ENCODE data around the gene BLOC1S4.

BLOC1S4 gene

GRCh38 chr4:6692806-6693205 is 23.2 kb upstream of the BLOC1S4 start:
- DNase-seq, result no peak

DNA sequence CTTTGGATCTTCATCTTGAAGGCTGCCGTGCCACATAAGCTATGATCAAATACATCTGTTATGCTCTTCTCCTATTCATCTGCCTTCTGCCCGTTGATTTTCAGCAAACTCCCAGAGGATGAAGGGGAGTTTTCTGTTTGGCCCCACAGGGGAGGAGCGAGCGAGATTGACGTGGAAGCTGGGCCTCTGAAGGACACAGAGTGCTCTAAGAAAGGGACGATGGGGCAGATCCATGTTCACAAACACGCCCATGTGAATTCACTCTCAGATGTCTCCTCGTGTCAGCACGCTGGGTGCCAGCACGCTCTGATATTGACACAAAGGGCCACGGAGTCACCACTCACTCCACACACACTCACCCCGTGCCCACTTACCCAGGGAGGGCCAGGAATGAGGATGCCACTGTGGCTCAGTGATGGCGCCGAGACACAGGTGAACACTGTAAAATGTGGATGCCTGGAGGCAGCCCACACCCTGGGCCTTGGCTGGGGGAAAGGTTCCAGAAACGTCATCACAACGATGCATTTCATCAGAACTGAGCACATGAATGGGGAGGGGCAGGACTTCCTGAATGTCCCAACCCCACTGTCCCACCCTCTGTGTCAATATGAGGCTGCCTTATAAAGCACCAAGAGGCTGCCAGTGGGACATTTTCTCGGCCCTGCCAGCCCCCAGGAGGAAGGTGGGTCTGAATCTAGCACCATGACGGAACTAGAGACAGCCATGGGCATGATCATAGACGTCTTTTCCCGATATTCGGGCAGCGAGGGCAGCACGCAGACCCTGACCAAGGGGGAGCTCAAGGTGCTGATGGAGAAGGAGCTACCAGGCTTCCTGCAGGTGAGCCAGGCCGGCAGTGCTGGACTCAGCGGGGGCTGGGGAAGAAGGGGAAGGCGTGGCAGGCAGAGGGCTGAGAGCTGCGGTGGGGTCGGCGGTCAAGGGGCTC is 22.5 kb upstream of the BLOC1S4 start, which contains the start of gene S100P:
TSS of gene S100P (plus strand) at position 648 of the 946 bp plus-strand sequence. CDS start at position 703, 55 bp downstream.
- DNase-seq, result no peak

GRCh38 chr4:6694177-6694901 is 21.6 kb upstream of the BLOC1S4 start:
- no peak for DNase-seq

GRCh38 chr4:6695660-6696610 is 20.0 kb upstream of the BLOC1S4 start:
- DNase-seq, result no peak

- DNase-seq, result no peak
Measured at GRCh38 chr4:6696611-6697010, 19.4 kb upstream of the BLOC1S4 start.

DNA sequence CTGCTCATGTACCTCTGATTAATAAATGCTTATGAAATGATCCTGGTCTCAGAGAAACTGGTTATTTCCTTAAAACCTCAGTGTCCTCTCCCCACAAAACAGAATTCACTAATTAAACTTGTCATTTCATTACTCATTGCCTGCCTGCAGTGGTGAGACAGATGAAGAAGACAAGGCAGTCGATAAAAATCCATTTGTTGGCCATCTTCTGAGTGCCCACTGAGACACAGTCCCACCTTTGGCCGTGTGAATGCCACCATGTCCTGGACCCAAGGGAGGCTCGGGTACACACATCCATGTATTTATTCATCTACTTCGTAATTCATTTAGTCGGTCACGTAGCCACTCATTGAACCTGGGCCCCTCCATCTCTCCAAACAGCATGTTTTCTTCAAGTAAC is 18.8 kb upstream of the BLOC1S4 start:
- DNase-seq, result no peak

DNA sequence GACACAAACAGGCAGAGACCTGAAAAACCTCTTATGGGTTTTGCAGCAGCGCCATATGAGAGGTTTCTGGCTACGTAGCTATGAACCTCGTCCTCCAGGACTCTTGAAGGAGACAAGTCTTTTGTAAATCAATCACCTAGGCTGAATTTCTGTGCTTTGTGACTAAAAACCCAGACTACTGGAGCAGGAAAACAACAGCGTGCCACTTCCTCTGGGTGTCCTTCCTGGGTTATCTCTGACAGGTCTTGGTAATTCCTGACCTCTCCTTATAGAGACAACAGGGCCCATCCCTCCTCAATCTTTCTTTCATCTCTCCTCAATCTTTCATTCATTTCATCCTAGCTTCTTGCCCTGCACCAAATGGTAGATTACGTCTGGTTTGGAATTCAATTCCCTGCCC is 16.6 kb upstream of the BLOC1S4 start:
- no peak for DNase-seq

- no peak for DNase-seq
Measured at GRCh38 chr4:6699903-6700302, 16.1 kb upstream of the BLOC1S4 start.

DNA sequence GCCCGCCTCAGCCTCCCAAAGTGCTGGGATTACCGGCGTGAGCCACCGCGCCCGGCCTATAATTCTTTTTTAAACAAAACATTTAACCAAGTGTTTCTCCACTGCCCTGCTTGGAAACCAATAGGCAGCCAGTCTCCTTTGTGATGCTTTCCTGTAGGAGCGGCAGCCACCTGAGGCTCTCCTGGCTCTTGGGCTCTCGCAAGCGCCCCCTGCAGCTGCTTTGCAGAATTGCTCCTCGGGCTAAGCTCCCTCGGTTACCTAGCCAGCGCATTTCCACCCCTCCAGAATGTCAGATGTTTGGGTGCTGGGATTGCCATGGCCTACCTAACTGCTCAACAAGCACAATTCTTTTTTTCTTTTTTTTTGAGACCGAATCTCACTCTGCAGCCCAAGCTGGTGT is 14.6 kb upstream of the BLOC1S4 start:
- peak; percentile 38 for DNase-seq

- no peak for DNase-seq
Measured at GRCh38 chr4:6702761-6703160, 13.2 kb upstream of the BLOC1S4 start.

DNA sequence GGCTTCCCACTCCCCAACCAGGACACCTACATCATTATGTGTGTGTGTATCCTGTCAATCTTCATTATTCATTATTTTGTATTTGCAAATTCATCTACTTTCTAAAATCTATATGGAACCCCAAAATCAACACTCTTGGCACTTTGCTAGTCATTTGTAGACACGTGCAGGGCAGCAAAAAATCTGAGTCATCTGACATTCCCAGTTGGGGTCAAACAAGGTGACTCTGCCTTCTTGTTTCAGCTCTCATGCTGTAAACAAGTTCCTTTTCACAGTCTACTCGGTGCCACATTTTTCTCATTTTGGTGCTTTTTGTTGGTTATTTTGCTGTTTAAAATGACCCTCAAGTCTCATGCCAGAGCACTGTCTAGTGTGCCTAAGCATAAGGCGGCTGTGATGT is 12.2 kb upstream of the BLOC1S4 start:
- no peak for DNase-seq

DNA sequence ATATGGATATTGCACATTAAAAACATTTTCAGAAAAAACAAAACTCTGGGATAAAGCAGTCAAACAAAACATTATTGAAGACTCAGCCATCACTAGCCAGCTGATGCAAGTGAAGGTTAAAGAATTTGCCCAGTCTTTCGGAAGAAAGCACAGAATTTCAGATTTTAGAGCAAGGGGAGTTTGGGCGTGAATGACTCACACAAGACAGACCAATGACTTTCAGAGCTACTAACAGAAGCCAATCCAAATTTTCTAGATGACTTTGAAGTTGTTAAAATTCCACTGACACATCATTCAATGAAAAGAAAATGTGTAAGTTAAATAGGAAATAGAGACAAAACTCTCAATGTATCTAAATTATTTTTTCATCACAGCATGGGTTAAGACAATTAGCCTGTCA is 10.3 kb upstream of the BLOC1S4 start:
- DNase-seq, result no peak

GRCh38 chr4:6706173-6706572 is 9.8 kb upstream of the BLOC1S4 start:
- DNase-seq, result no peak

GRCh38 chr4:6709230-6710114 is 6.5 kb upstream of the BLOC1S4 start, which contains the start of gene MRFAP1L1:
Gene MRFAP1L1 (minus strand): TSS chr4:6709865. CDS start chr4:6709629, 236 bp downstream.
- DNase-seq, result peak; percentile 96

DNA sequence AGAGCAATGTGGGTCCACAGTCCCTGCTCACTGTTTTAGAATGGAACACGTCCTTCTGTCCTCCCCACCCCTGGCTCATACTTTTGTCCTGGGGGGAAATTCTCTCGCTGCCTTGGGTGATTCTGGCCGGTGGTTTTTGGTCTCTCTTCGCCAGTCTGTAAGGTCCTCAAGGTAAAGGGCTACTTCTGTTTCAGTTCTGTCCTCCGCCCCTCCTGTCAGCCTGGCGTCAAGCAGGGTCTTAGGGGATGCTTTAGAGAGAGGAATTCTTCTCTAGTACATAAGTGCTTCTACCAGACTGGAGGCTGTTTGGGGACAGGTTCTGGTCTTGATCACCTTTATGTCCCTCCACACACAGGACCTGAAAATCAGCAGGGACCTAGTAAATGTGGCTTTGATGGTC is 5.7 kb upstream of the BLOC1S4 start:
- no peak for DNase-seq

GRCh38 chr4:6710996-6711395 is 5.0 kb upstream of the BLOC1S4 start:
- DNase-seq, result no peak

DNA sequence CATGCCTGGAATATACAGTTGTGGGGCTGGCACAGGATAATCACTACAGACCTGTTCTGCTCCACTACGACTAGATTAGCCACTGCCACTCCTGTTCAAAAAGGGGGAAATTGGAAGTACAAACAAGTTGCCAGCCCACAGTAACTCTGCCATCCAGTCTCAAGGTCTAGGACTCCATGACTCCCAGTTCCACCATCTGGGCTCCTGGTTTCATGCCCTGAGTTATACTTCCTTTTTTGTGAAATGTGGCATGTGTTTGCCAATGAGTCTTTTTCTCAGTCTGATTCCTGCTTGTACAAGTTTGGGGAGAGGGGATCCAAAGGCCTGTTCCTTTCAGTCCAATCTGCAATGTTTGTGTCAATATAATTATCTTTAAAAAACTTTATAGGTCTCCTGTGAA is 1.0 kb upstream of the BLOC1S4 start:
- no peak for DNase-seq

DNA sequence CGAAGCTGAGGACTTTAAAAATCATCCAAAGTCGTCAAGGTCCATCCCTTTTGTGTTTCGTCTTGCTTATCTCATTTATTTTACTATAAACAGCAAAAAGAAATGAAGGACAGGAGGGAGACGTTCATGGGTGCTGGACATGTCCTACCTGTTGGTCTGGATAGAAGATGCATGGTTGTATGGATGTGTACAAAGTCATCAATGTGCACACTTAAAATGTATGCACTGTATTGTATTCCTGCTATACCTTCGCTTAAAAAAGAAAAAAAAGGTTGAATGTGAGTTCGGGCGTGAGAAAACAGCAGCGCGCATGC is 313 bp upstream of the BLOC1S4 start:
- DNase-seq, result no peak

DNA sequence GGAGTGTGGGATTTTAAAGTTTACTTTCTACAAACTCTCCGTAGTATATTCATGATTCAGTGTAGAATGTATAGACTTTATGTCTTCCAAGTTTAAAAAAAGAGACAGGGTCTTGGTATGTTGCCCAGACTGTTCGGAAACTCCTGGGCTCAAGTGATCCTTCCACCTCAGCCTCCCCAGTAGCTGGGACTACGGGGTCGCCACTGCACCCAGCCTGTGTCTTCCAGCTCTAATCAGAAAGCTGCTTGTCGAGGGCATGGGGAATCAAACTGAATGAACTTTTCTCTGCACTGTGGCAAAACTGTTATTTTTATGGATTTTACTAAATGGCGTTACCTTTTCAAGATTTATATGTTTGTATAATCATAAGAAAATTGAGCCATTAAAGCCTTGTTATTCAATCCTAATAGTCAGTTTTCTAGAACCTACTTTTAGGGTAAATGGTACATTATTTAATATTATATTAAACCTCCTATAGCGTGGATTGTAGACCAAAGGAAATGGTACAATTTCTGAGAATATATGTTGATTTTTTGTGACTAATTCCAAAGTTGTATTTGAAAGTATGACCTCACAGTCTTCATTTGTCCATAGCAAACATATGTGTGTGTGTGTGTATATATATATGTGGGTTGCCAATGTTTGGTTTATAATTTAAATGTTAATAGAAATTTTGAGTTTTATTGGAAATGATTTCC is 1.1 kb downstream of the BLOC1S4 start:
- peak; percentile 50 for DNase-seq

DNA sequence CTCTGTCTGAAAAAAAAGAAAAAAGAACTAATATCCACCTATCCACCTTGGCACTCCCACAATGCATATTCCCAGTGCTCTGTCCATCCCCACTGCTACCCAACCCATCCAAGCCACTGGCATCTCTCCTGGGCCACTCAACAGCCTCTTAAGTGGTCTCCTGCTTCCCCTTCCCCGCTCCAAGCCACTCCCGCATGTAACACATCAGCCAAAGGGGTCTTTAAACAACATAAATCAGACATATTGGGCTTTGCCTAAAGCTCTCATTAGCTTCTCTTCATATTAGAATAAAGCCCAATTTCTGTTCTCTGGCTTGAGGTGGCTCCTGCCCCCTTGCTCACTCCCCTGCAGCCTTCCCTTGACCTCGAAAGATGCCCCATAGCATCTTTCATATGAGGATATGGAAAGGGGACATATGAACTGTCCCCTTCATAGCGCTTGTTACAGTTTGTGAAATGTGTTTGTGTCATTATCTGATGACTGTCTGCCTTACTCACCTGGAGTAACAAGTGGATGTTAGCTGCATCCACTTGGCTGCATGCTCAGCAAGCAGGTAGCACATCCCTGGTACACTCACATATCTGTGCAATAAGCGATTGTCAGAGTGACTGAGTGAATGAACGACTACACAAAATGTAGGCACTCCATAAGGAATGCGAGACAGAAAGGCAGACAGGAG is 3.1 kb downstream of the BLOC1S4 start:
- DNase-seq, result no peak
